Hindlimb muscle (tissue), 1 donor: Measurements from ENCODE around the gene GFY. TPM values are rescaled to one million over a fixed set of nuclear protein-coding genes. Genes with fewer than 3 reads are reported as not detected.

ENCODE experiments used
- DNase-seq: peaks from one replicate; pipeline ENCODE4 v3.0.0-alpha.2; 2013
- polyA plus RNA-seq: library from polyadenylated mRNA; unstranded; fragments of 120-200 nt; gene quantifications from one replicate; pipeline ENCODE4 v1.2.1, GENCODE V29; 2013; ENCODE audit not compliant: insufficient read length

The GFY gene
- polyA plus RNA-seq, 1 donor: not detected

GRCh38 chr19:49428547-49429451, 3.6 kb downstream of the GFY start:
- no peak for DNase-seq

- no peak for DNase-seq
These were observed 5.0 kb downstream of the GFY start for GRCh38 chr19:49430172-49430677.

- DNase-seq: no peak
These were observed 5.6 kb downstream of the GFY start for GRCh38 chr19:49430678-49431329.

GRCh38 chr19:49431330-49431749, 6.2 kb downstream of the GFY start:
- no peak for DNase-seq

GRCh38 chr19:49432141-49433073, 7.2 kb downstream of the GFY start:
- DNase-seq: no peak

- DNase-seq: no peak
These were observed 8.2 kb downstream of the GFY start for GRCh38 chr19:49433240-49433901.

GRCh38 chr19:49434907-49435583, 9.9 kb downstream of the GFY start:
- no peak for DNase-seq

- DNase-seq: no peak
These were observed 10.5 kb downstream of the GFY start for GRCh38 chr19:49435670-49436069.

- DNase-seq: no peak
These were observed 11.3 kb downstream of the GFY start for GRCh38 chr19:49436381-49437017.

GRCh38 chr19:49437231-49437630, 12.0 kb downstream of the GFY start:
- DNase-seq: no peak

- no peak for DNase-seq
These were observed 13.1 kb downstream of the GFY start for GRCh38 chr19:49438261-49438660.

- no peak for DNase-seq
These were observed 14.6 kb downstream of the GFY start for GRCh38 chr19:49439836-49440235.

GRCh38 chr19:49440439-49441209, 15.4 kb downstream of the GFY start:
- no peak for DNase-seq

GRCh38 chr19:49441210-49441959, 16.2 kb downstream of the GFY start, which contains the start of gene SLC17A7:
Gene SLC17A7, minus strand, starts transcription at chr19:49441527. Its CDS starts 148 bp downstream, at chr19:49441379.
- no peak for DNase-seq

- DNase-seq: no peak
These were observed 16.8 kb downstream of the GFY start for GRCh38 chr19:49441960-49442350.

- no peak for DNase-seq
These were observed 17.2 kb downstream of the GFY start for GRCh38 chr19:49442354-49442753.

GRCh38 chr19:49442771-49443365, 17.7 kb downstream of the GFY start:
- peak; percentile 89 for DNase-seq

GRCh38 chr19:49443366-49444099, 18.3 kb downstream of the GFY start:
- peak; percentile 96 for DNase-seq
